Cardiac fibroblast (primary cell): ENCODE data around the gene SIGLEC5.

Experiments
- DNase-seq, 2 donors: peaks; one replicate each; pipeline versions ENCODE4 v3.0.0 to v3.0.0-alpha.2; 2010; ENCODE audit warnings: low read depth in 2 of 2
- H3K4me3 ChIP-seq, 2 donors: replicated peaks in 1 of 2; 1 replicate in 1 of 2; 2 replicates in 1 of 2; pipeline ENCODE4 v1.5.1; 2011; ENCODE audit warnings: low read depth in 2 of 2, low read length in 2 of 2, mild to moderate bottlenecking in 2 of 2, moderate library complexity in 1 of 2
- CTCF ChIP-seq: IDR thresholded peaks from one replicate; pipeline ENCODE4 v1.5.1; 2011; ENCODE audit warnings: low read depth, mild to moderate bottlenecking, low read length, inconsistent platforms

The SIGLEC5 gene

GRCh38 chr19:51572908-51573307, 57.3 kb downstream of the SIGLEC5 start:
- H3K4me3 ChIP-seq = peak overlapping the region in 1 of 2 donors; percentile 73
- TF ChIP-seq CTCF = no peak
- DNase-seq = peak; percentile 11 to 93

GRCh38 chr19:51572410-51572809, 57.8 kb downstream of the SIGLEC5 start:
- peak; percentile 17 to 35 for DNase-seq
- peak overlapping the region; percentile 63 to 73 for H3K4me3 ChIP-seq
- no peak for TF ChIP-seq CTCF

GRCh38 chr19:51571599-51571998, 58.6 kb downstream of the SIGLEC5 start:
- H3K4me3 ChIP-seq = peak overlapping the region; percentile 63 to 73
- TF ChIP-seq CTCF = no peak
- DNase-seq = peak in 1 of 2 donors; percentile 15

- TF ChIP-seq CTCF = no peak
- peak within 1 kb of the TSS; percentile 63 to 73 for H3K4me3 ChIP-seq
- DNase-seq = peak; percentile 98
Measured at GRCh38 chr19:51570962-51571575, 59.1 kb downstream of the SIGLEC5 start, which contains the start of gene ZNF175. ZNF175 (plus strand) TSS chr19:51571283; CDS start chr19:51573330, 2,047 bp downstream.

- peak in 1 of 2 donors; percentile 11 for DNase-seq
- H3K4me3 ChIP-seq = no peak overlapping the region
- TF ChIP-seq CTCF = no peak
Measured at GRCh38 chr19:51568456-51568855, 61.7 kb downstream of the SIGLEC5 start.

- DNase-seq = no peak
- no peak overlapping the region for H3K4me3 ChIP-seq
- no peak for TF ChIP-seq CTCF
Measured at GRCh38 chr19:51567583-51567982, 62.6 kb downstream of the SIGLEC5 start.

- no peak overlapping the region for H3K4me3 ChIP-seq
- DNase-seq = no peak
- no peak for TF ChIP-seq CTCF
Measured at GRCh38 chr19:51566489-51567100, 63.6 kb downstream of the SIGLEC5 start.
